Activated gamma-delta T cell treated with anti-CD3 and anti-CD28 coated beads, Interleukin-2, amount 50 U/mL, for 16 hours (primary cell): ENCODE measurements around the gene DNASE1L1.

Experiments
- DNase-seq: peaks from one replicate; pipeline ENCODE4 v3.0.0-alpha.2; 2020; ENCODE audit warnings: low read depth

DNASE1L1 gene

GRCh38 chrX:154367474-154368308 is 41.4 kb downstream of the DNASE1L1 start:
- no peak for DNase-seq

GRCh38 chrX:154366666-154367055 is 42.4 kb downstream of the DNASE1L1 start:
- DNase-seq: no peak

GRCh38 chrX:154365997-154366665 is 42.9 kb downstream of the DNASE1L1 start:
- DNase-seq: no peak

GRCh38 chrX:154365052-154365600 is 43.9 kb downstream of the DNASE1L1 start:
- no peak for DNase-seq

- no peak for DNase-seq
Observed at GRCh38 chrX:154363706-154364439, 45.2 kb downstream of the DNASE1L1 start.

DNA sequence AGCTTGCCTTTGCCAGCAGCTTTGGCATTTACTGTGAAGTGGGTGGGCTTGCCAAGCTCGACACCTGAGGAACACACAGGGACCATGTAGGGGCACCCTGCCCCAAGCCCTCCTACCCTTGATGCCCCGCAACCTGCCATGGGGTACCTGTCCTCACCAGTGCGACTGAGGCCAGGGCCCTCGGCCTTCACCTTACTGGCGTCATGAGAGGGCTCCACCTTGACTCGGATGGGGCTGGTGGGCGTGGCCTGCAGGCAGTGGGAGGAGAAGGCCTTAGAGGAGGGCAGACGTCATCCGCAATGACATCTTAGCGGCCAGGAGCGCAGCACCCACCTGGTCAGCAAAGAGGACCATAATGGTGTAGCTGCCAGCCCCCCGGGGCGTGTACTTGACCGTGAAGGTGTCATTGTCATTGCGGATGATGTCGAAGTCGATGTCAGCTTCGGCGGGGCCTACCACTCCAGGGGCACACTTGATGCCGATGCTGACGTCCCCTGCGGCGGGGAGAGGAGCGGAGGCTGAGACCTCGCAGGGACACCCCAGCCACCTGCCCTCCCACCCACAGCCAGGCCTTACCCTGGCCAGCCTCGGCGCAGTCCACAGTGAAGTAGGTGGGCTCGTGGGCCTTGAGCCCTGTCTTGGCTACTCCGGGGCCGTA is 46.8 kb downstream of the DNASE1L1 start:
- no peak for DNase-seq

GRCh38 chrX:154360155-154360713 is 48.8 kb downstream of the DNASE1L1 start:
- DNase-seq: no peak

- DNase-seq: no peak
Observed at GRCh38 chrX:154359362-154360154, 49.5 kb downstream of the DNASE1L1 start.

DNA sequence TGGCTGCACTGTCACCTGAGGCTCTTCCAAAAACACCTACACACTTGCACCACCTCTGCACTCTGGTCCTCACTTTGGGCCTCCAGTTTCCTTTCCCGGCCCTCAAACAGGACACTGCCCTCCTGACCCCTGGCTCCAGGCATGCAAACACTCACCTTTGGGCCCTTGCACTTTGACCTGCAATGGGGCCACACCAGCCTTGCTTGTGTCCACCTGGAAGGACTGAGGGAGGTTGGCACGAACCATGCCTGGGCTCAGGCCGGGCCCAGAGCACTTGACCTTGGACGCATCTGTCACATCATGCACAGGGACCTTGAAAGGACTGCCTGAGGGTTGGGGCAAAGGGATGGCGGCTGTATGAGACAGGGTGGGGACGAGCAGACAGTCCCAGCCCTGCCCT is 50.2 kb downstream of the DNASE1L1 start:
- DNase-seq: no peak

- DNase-seq: no peak
Observed at GRCh38 chrX:154358011-154358410, 51.0 kb downstream of the DNASE1L1 start.

DNA sequence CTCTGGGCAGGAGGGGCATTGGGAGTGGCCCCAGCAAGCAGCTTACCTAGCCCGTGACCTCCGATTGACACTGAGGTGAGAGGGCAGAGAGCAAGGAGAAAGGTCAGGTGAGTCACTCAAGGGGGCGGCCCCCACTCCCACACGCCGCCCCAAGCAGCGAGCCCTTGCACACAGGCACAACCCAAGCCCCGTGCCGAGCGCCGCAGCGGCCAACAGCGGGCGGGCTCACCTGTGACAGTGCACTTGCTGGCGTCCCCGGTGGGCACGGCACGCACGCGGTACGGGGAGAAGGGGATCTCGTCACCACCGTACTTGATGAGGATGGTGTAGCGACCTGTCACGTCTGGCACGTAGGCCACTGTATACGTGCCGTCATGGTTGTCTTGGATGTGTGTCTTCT is 51.8 kb downstream of the DNASE1L1 start:
- DNase-seq: no peak

GRCh38 chrX:154356596-154356995 is 52.5 kb downstream of the DNASE1L1 start:
- DNase-seq: no peak

DNA sequence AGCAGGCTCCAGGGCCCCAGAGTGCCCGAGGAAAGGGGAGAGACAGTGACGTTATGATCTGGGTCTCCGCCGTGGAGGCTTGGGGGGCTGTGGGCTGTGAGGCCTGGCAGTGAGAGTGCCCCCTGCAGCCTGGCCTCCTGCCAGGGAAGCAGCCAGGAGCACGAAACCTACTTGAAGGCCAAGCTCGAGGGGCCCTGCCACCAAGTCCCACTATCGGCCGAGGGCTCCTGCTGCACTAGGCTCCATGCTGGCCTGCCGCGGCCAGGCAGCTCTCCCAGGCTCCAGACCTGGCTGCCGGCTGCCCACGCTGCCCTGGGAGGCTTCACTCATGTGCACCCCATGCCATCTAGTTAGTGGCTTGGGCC is 53.3 kb downstream of the DNASE1L1 start:
- no peak for DNase-seq

DNA sequence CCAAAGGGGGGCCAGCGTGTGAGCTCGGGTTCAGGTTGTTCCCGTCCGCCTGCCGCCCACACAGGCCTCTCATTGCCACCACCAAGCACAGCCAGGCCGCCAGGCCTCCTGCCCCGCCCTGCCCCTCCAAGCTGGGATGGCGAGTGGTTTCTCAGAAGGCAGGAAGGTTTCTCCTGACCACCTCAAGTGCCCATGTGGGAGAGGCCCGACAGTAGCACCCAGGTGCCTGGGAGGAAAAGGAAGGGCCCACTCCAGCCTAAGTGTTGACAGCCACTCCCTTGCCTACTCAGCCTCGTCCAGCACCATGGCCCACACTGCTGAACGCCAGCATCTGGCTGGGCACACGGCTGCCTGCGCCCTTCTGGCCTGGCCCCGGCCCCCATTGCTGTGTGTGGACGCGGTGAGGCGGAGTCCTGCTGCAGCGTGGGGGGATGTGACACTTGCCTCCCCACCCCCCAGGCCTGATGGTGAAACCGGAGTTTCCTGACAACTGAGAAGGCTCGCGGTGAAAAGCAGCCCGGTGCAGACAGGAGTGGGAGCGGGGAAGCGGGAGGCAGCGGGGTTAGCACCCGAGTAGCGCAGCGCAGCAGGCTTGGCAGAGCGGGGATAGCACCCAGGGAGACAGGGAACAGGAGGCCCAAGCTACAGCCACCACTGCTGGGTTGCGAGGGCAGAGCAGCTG is 53.8 kb downstream of the DNASE1L1 start:
- no peak for DNase-seq

- no peak for DNase-seq
Observed at GRCh38 chrX:154354516-154354915, 54.5 kb downstream of the DNASE1L1 start.

GRCh38 chrX:154354013-154354412 is 55.0 kb downstream of the DNASE1L1 start:
- no peak for DNase-seq

DNA sequence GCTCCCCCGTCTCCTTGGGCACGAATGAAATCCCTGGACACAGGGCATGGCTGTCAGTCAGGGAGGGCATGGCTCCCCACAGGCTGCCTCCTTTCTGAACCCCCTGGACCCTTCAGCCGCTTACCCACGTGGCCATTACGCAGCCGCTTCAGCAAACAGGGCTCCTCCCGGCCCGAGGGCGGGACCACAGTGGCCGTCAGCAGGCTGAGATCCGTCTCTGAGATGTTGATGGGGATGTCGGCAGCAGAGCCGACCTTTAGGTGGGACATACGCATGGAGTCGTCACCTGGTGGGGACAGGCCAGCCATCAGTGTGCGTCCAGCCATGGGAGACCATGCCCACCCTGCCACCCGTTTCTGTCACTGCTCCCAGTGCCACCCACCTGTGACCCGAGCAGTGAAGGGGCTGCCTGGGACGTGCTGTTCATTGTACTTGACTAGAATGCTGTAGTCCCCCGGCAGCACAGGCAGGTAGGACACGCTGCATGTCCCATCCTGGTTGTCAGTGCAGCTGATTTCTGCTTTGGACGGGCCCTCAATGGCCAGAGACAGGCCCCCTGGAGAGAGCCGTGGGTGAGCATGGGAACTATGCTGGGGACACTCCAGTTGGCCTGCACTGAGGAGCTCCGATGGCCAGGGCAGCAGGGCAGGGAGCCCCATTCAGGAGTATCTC is 55.7 kb downstream of the DNASE1L1 start:
- no peak for DNase-seq

DNA sequence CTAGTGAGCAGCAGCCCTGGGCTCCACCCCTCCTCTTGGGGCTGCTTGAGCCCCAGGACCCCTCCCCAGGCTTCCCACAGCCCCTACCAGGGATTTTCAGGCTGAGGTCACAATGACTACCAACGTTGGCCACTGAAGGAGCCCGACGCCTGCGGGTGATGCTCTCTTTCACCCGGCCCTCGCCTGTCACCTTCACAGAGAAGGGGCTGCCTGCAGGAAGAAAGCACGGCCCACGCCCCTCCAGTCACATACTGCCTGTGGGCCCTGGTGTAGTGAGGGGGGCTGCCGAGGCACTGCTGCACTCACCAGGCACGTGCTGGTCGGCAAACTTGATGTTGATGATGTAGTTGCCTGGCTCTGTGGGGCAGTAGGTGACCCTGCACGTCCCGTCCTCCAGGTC is 56.6 kb downstream of the DNASE1L1 start:
- DNase-seq: no peak

DNA sequence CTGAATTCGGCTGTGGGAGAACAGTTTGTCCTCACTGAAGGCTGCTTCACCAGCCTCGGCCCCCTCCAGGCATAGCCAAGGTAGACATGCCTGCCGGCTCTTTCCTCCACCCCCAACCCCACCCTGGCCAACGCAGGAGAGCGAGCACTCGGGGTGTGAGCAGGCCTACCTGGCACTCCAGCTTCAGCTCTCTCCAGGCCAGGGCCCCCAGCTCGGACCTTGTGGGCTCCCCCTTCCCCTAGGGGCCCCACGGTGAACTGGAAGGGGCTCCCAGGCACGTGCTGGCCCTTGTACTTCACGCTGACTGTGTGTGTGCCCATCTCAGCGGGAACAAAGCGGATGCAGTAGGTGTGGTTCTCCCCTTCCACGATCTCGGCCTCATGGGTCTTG is 57.0 kb downstream of the DNASE1L1 start:
- no peak for DNase-seq
